ENCODE measurements around the gene ZNF85. TPM values are rescaled to one million over a fixed set of nuclear protein-coding genes. Genes with fewer than 3 reads are reported as not detected.
"Not testable (repeated sequence)": the region's sequence is repeated elsewhere in the genome, so short reads cannot be mapped to it uniquely, and the experiment has no call there.

ZNF85 gene
- total RNA-seq (ENCODE audit: insufficient read depth, low replicate concordance) = 45.3 TPM

GRCh38 chr19:20923077-20923871, at the start of gene ZNF85:
ZNF85 (plus strand) TSS chr19:20923251; CDS start chr19:20923401, 150 bp downstream.
- peak; percentile 96 for DNase-seq (ENCODE audit: low spot score)

- no peak for DNase-seq (ENCODE audit: low spot score)
Observed at GRCh38 chr19:20879501-20879900, 43.5 kb upstream of the ZNF85 start.

- DNase-seq (ENCODE audit: low spot score) = no peak
Observed at GRCh38 chr19:20912973-20913372, 10.1 kb upstream of the ZNF85 start.

GRCh38 chr19:20925481-20925880, 2.4 kb downstream of the ZNF85 start:
- DNase-seq (ENCODE audit: low spot score) = no peak

GRCh38 chr19:20926796-20927195, 3.7 kb downstream of the ZNF85 start:
- no peak for DNase-seq (ENCODE audit: low spot score)

- DNase-seq (ENCODE audit: low spot score) = no peak
Observed at GRCh38 chr19:20928371-20928770, 5.3 kb downstream of the ZNF85 start.

- not testable (repeated sequence) for DNase-seq (ENCODE audit: low spot score)
Observed at GRCh38 chr19:20936322-20936947, 13.4 kb downstream of the ZNF85 start.

- DNase-seq (ENCODE audit: low spot score) = not testable (repeated sequence)
Observed at GRCh38 chr19:20952561-20953095, 29.6 kb downstream of the ZNF85 start.

- no peak for DNase-seq (ENCODE audit: low spot score)
Observed at GRCh38 chr19:20964798-20965197, 41.7 kb downstream of the ZNF85 start.

GRCh38 chr19:20968092-20968491, 45.0 kb downstream of the ZNF85 start:
- DNase-seq (ENCODE audit: low spot score) = no peak

- DNase-seq (ENCODE audit: low spot score) = no peak
Observed at GRCh38 chr19:20969498-20969897, 46.4 kb downstream of the ZNF85 start.

GRCh38 chr19:20969898-20970297, 46.8 kb downstream of the ZNF85 start:
- no peak for DNase-seq (ENCODE audit: low spot score)

GRCh38 chr19:20992788-20993187, 69.7 kb downstream of the ZNF85 start:
- not testable (repeated sequence) for DNase-seq (ENCODE audit: low spot score)

- DNase-seq (ENCODE audit: low spot score) = peak; percentile 97
Observed at GRCh38 chr19:20999731-21000352, 76.8 kb downstream of the ZNF85 start.

Other genes starting within 250 kb of the ZNF85 start
- 10.1 TPM for gene ZNF66, start 146.9 kb upstream of the ZNF85 start, total RNA-seq (ENCODE audit: insufficient read depth, low replicate concordance)
- 24.6 TPM for gene ZNF430, start 97.4 kb downstream of the ZNF85 start, total RNA-seq (ENCODE audit: insufficient read depth, low replicate concordance)
- 11.8 TPM for gene ZNF714, start 159.0 kb downstream of the ZNF85 start, total RNA-seq (ENCODE audit: insufficient read depth, low replicate concordance)
- 20.0 TPM for gene ZNF431, start 218.8 kb downstream of the ZNF85 start, total RNA-seq (ENCODE audit: insufficient read depth, low replicate concordance)